Gastrocnemius medialis (tissue), 4 donors: ENCODE data around the gene SP4. TPM values are rescaled to one million over a fixed set of nuclear protein-coding genes. Genes with fewer than 3 reads are reported as not detected.

Experiments
- ATAC-seq, 2 donors: fragments of 150-250 bp; one replicate each; pipeline ENCODE4 v1.9.1; 2016
- DNase-seq, 2 donors: peaks; one replicate each; pipeline ENCODE4 v3.0.0-alpha.2; 2019
- H3K27ac ChIP-seq, 4 donors: fragments of 200-600 bp; sonication (generic); 1 replicate in 1 of 4; 2 replicates in 3 of 4; pipeline ENCODE4 v1.5.1; 2016 to 2018; ENCODE audit warnings: mild to moderate bottlenecking in 2 of 4, moderate library complexity in 1 of 4
- H3K27me3 ChIP-seq, 3 donors: fragments of 200-600 bp; sonication (generic) in 2 of 3; 1 replicate in 1 of 3; 2 replicates in 2 of 3; pipeline versions ENCODE4 v1.5.1 to v1.6.0; 2016 to 2019; ENCODE audit warnings: mild to moderate bottlenecking in 1 of 3, moderate library complexity in 1 of 3
- H3K36me3 ChIP-seq, 2 donors: fragments of 200-600 bp; sonication (generic) in 1 of 2; one replicate each; pipeline ENCODE4 v1.5.1; 2017 to 2018
- H3K4me1 ChIP-seq, 2 donors: fragments of 200-600 bp; sonication (generic) in 1 of 2; one replicate each; pipeline ENCODE4 v1.5.1; 2016 to 2017; ENCODE audit warnings: mild to moderate bottlenecking in 2 of 2
- H3K4me3 ChIP-seq, 4 donors: fragments of 200-600 bp; sonication (generic) in 3 of 4; 1 replicate in 1 of 4; 2 replicates in 3 of 4; pipeline ENCODE4 v1.5.1; 2016 to 2019; ENCODE audit warnings: mild to moderate bottlenecking in 2 of 4
- H3K9me3 ChIP-seq, 3 donors: fragments of 200-600 bp; sonication (generic) in 2 of 3; 1 replicate in 1 of 3; 2 replicates in 2 of 3; pipeline ENCODE4 v1.5.1; 2016 to 2019
- CTCF ChIP-seq, 5 experiments: fragments of 450-650 bp in 3 of 5; fragments of 200-600 bp in 2 of 5; sonication (generic) in 2 of 5; IDR thresholded peaks in 4 of 5; conservative IDR thresholded peaks in 1 of 5; 1 replicate in 4 of 5; 2 replicates in 1 of 5; pipeline ENCODE4 v1.5.1; 2016 to 2019; ENCODE audit warnings: antibody characterized with exemption in 5 of 5, mild to moderate bottlenecking in 3 of 5, moderate library complexity in 3 of 5
- POLR2A ChIP-seq, 2 donors: fragments of 450-650 bp; IDR thresholded peaks; one replicate each; pipeline ENCODE4 v1.6.1; 2017; ENCODE audit warnings: antibody characterized with exemption in 2 of 2, mild to moderate bottlenecking in 2 of 2, moderate library complexity in 2 of 2
- in situ Hi-C, 4 donors: fragments of 200-750 bp; cut with MboI; loops; one replicate each; pipeline versions ENCODE4 v1.15.0 to v1.8.0; 2017; ENCODE audit warnings: low sequenced_read_pairs in 4 of 4
- intact Hi-C: fragments of 100-400 bp; cut with DNase I; formaldehyde crosslinking; loops from one replicate; pipeline ENCODE4 v1.15.1; 2023; ENCODE audit warnings: low total_unique reads
- total RNA-seq, 4 donors: library from RNA; depleted of rRNA; stranded (reverse); fragments of >200 nt; gene quantifications; one replicate each; pipeline versions ENCODE4 v1.1.0 to v1.2.3, GENCODE V29; 2016

SP4 gene
- total RNA-seq, 4 donors from 2014 or later, result 8.0 to 13.9 (median 9.5) TPM

- intact Hi-C loops, result no loop called here
Measured at GRCh38 chr7:21450941-21451340, 23.1 kb downstream of the SP4 start.

GRCh38 chr7:21454182-21454581 lies 26.3 kb downstream of the SP4 start:
- Histone ChIP-seq H3K36me3 (no peaks in the 10 kb centered on the region), H3K4me3 (no peak overlapping the region), H3K9me3 (no peaks in the 10 kb centered on the region), H3K27me3 (no peaks in the 10 kb centered on the region), H3K27ac (no peak overlapping the region), H3K4me1 (peaks cover 12 to 15% of the 10 kb centered on the region in 2 donors)
- DNase-seq, result no peak
- no peak for TF ChIP-seq CTCF (IDR thresholded peaks at IDR 0.05 in 4 of 5, conservative IDR thresholded peaks at IDR 0.05 in 1 of 5)
- ATAC-seq, result no peak
- intact Hi-C loops, result no loop called here
- in situ Hi-C loops, result no loop called here

More at GRCh38 chr7:21450941-21451340, 23.1 kb downstream of the SP4 start:
- Histone ChIP-seq H3K4me3 (no peak overlapping the region), H3K9me3 (no peaks in the 10 kb centered on the region), H3K4me1 (peaks cover 0 to 6% of the 10 kb centered on the region in 2 donors), H3K36me3 (no peaks in the 10 kb centered on the region), H3K27me3 (no peaks in the 10 kb centered on the region), H3K27ac (no peak overlapping the region)
- no peak for TF ChIP-seq POLR2A (IDR thresholded peaks at IDR 0.05)
- no peak for TF ChIP-seq CTCF (IDR thresholded peaks at IDR 0.05 in 4 of 5, conservative IDR thresholded peaks at IDR 0.05 in 1 of 5)
- in situ Hi-C loops, result no loop called here
- no peak for ATAC-seq
- no peak for DNase-seq

DNA sequence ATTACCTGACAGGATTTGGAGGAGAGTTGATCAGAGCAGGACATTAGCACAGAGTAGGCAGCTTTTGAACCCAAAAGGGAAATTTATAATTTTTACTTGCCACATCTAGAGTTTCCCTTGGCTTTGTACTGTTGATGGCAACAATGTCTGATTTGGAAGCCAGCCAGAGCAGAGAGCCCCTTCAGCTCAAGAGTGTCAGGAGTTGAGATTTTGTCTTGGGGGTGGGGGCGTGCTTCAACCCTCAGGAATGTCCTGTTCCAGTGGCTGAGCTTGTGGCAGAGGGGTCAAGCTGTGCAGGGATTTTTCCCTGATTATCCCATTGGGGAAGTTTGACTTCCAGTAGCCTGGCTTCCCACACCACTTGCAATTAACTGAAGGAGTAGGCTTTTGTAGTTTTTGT lies 27.0 kb downstream of the SP4 start:
- TF ChIP-seq CTCF (IDR thresholded peaks at IDR 0.05 in 4 of 5, conservative IDR thresholded peaks at IDR 0.05 in 1 of 5) (no peak), POLR2A (IDR thresholded peaks at IDR 0.05) (no peak)
- H3K36me3 ChIP-seq, result no peaks in the 10 kb centered on the region
- no peak for DNase-seq
- intact Hi-C loops, result no loop called here
- ATAC-seq, result no peak
- in situ Hi-C loops, result no loop called here
- H3K27me3 ChIP-seq, result no peaks in the 10 kb centered on the region
- no peaks in the 10 kb centered on the region for H3K9me3 ChIP-seq
- peaks cover 19% of the 10 kb centered on the region in 2 donors for H3K4me1 ChIP-seq
- H3K27ac ChIP-seq, result no peak overlapping the region
- H3K4me3 ChIP-seq, result no peak overlapping the region

- Histone ChIP-seq H3K9me3 (no peaks in the 10 kb centered on the region), H3K27me3 (no peaks in the 10 kb centered on the region), H3K27ac (no peak overlapping the region), H3K4me3 (no peak overlapping the region), H3K36me3 (no peaks in the 10 kb centered on the region), H3K4me1 (peaks cover 18 to 19% of the 10 kb centered on the region in 2 donors)
- in situ Hi-C loops (no loop called here), intact Hi-C loops (no loop called here)
- DNase-seq, result no peak
- TF ChIP-seq POLR2A (IDR thresholded peaks at IDR 0.05), result no peak
- no peak for TF ChIP-seq CTCF (IDR thresholded peaks at IDR 0.05 in 4 of 5, conservative IDR thresholded peaks at IDR 0.05 in 1 of 5)
- ATAC-seq, result no peak
Measured at GRCh38 chr7:21461282-21461681, 33.4 kb downstream of the SP4 start.

- Histone ChIP-seq H3K9me3 (no peaks in the 10 kb centered on the region), H3K4me3 (no peak overlapping the region), H3K36me3 (no peaks in the 10 kb centered on the region), H3K4me1 (peaks cover 18 to 19% of the 10 kb centered on the region in 2 donors), H3K27ac (no peak overlapping the region), H3K27me3 (no peaks in the 10 kb centered on the region)
- DNase-seq (no peak), ATAC-seq (no peak)
- in situ Hi-C loops (no loop called here), intact Hi-C loops (no loop called here)
- TF ChIP-seq POLR2A (IDR thresholded peaks at IDR 0.05), result no peak
- no peak for TF ChIP-seq CTCF (IDR thresholded peaks at IDR 0.05 in 4 of 5, conservative IDR thresholded peaks at IDR 0.05 in 1 of 5)
Measured at GRCh38 chr7:21462081-21462480, 34.2 kb downstream of the SP4 start.
